Measurements from ENCODE around the gene SH3RF3.
A peak's percentile ranks its signal among the peaks of the same experiment; 100 is the strongest.
"Not testable (repeated sequence)": the region's sequence is repeated elsewhere in the genome, so short reads cannot be mapped to it uniquely, and the experiment has no call there.

SH3RF3 gene

GRCh38 chr2:109118321-109118720 is 10.7 kb upstream of the SH3RF3 start:
- DNase-seq, result no peak

GRCh38 chr2:109120166-109120565 is 8.8 kb upstream of the SH3RF3 start:
- no peak for DNase-seq

GRCh38 chr2:109120686-109121085 is 8.3 kb upstream of the SH3RF3 start:
- not testable (repeated sequence) for DNase-seq

- DNase-seq, result no peak
Measured at GRCh38 chr2:109123586-109124201, 5.3 kb upstream of the SH3RF3 start.

GRCh38 chr2:109124982-109125592 is 3.9 kb upstream of the SH3RF3 start:
- DNase-seq, result no peak

GRCh38 chr2:109125593-109126500 is 3.2 kb upstream of the SH3RF3 start:
- no peak for DNase-seq

GRCh38 chr2:109126501-109126860 is 2.5 kb upstream of the SH3RF3 start:
- no peak for DNase-seq

- no peak for DNase-seq
Measured at GRCh38 chr2:109127556-109127955, 1.4 kb upstream of the SH3RF3 start.

GRCh38 chr2:109128048-109128615 is 873 bp upstream of the SH3RF3 start:
- peak; percentile 66 for DNase-seq

- peak; percentile 27 for DNase-seq
Measured at GRCh38 chr2:109129356-109129920, 433 bp downstream of the SH3RF3 start.

GRCh38 chr2:109129921-109130722 is 1.1 kb downstream of the SH3RF3 start:
- DNase-seq, result peak; percentile 19

- no peak for DNase-seq
Measured at GRCh38 chr2:109130723-109130995, 1.7 kb downstream of the SH3RF3 start.

- DNase-seq, result no peak
Measured at GRCh38 chr2:109131777-109132176, 2.8 kb downstream of the SH3RF3 start.

GRCh38 chr2:109132626-109133025 is 3.6 kb downstream of the SH3RF3 start:
- DNase-seq, result no peak

- no peak for DNase-seq
Measured at GRCh38 chr2:109133746-109134145, 4.7 kb downstream of the SH3RF3 start.

GRCh38 chr2:109134741-109135358 is 5.8 kb downstream of the SH3RF3 start:
- no peak for DNase-seq

- DNase-seq, result no peak
Measured at GRCh38 chr2:109135359-109136197, 6.6 kb downstream of the SH3RF3 start.

GRCh38 chr2:109136542-109136941 is 7.5 kb downstream of the SH3RF3 start:
- no peak for DNase-seq

- DNase-seq, result no peak
Measured at GRCh38 chr2:109137616-109138015, 8.6 kb downstream of the SH3RF3 start.

GRCh38 chr2:109138449-109138848 is 9.4 kb downstream of the SH3RF3 start:
- DNase-seq, result no peak

- DNase-seq, result no peak
Measured at GRCh38 chr2:109139002-109139401, 10.0 kb downstream of the SH3RF3 start.

All from activated CD4-positive, alpha-beta T cell treated with anti-CD3 and anti-CD28 coated beads, Interleukin-2, amount 50 U/mL, for 1 hour (primary cell).